ENCODE data around the gene C10orf67.

The C10orf67 gene

GRCh38 chr10:23338886-23339285 lies 5.7 kb downstream of the C10orf67 start:
- Histone ChIP-seq H3K9ac (ENCODE audit: low read length) (no peak overlapping the region), H3K27ac (ENCODE audit: low read length) (no peak overlapping the region), H3K4me1 (ENCODE audit: control insufficient read depth, low read depth, low read length) (peaks cover 11% of the 10 kb centered on the region), H3K9me3 (ENCODE audit: control insufficient read depth, low read depth, low read length) (no peaks in the 10 kb centered on the region), H3K27me3 (ENCODE audit: control insufficient read depth, insufficient read depth, low read length) (peaks cover 18% of the 10 kb centered on the region), H3K4me3 (ENCODE audit: low read length) (no peak overlapping the region), H3K36me3 (ENCODE audit: control insufficient read depth, low read depth, low read length) (no peaks in the 10 kb centered on the region)

GRCh38 chr10:23338155-23338828 lies 6.3 kb downstream of the C10orf67 start:
- H3K4me3 ChIP-seq (ENCODE audit: low read length), result no peak overlapping the region
- no peak overlapping the region for H3K27ac ChIP-seq (ENCODE audit: low read length)
- H3K36me3 ChIP-seq (ENCODE audit: control insufficient read depth, low read depth, low read length), result no peaks in the 10 kb centered on the region
- H3K9ac ChIP-seq (ENCODE audit: low read length), result no peak overlapping the region
- peaks cover 8% of the 10 kb centered on the region for H3K4me1 ChIP-seq (ENCODE audit: control insufficient read depth, low read depth, low read length)
- peaks cover 13% of the 10 kb centered on the region for H3K27me3 ChIP-seq (ENCODE audit: control insufficient read depth, insufficient read depth, low read length)
- no peaks in the 10 kb centered on the region for H3K9me3 ChIP-seq (ENCODE audit: control insufficient read depth, low read depth, low read length)

GRCh38 chr10:23337616-23338015 lies 7.0 kb downstream of the C10orf67 start:
- H3K4me3 ChIP-seq (ENCODE audit: low read length), result no peak overlapping the region
- H3K27me3 ChIP-seq (ENCODE audit: control insufficient read depth, insufficient read depth, low read length), result peaks cover 6% of the 10 kb centered on the region
- H3K27ac ChIP-seq (ENCODE audit: low read length), result no peak overlapping the region
- H3K36me3 ChIP-seq (ENCODE audit: control insufficient read depth, low read depth, low read length), result no peaks in the 10 kb centered on the region
- no peaks in the 10 kb centered on the region for H3K9me3 ChIP-seq (ENCODE audit: control insufficient read depth, low read depth, low read length)
- H3K9ac ChIP-seq (ENCODE audit: low read length), result no peak overlapping the region
- peaks cover under 1% of the 10 kb centered on the region for H3K4me1 ChIP-seq (ENCODE audit: control insufficient read depth, low read depth, low read length)

- no peak overlapping the region for H3K9ac ChIP-seq (ENCODE audit: low read length)
- H3K36me3 ChIP-seq (ENCODE audit: control insufficient read depth, low read depth, low read length), result no peaks in the 10 kb centered on the region
- H3K9me3 ChIP-seq (ENCODE audit: control insufficient read depth, low read depth, low read length), result no peaks in the 10 kb centered on the region
- no peak overlapping the region for H3K27ac ChIP-seq (ENCODE audit: low read length)
- H3K4me3 ChIP-seq (ENCODE audit: low read length), result no peak overlapping the region
- no peaks in the 10 kb centered on the region for H3K27me3 ChIP-seq (ENCODE audit: control insufficient read depth, insufficient read depth, low read length)
- no peaks in the 10 kb centered on the region for H3K4me1 ChIP-seq (ENCODE audit: control insufficient read depth, low read depth, low read length)
Measured at GRCh38 chr10:23331567-23332301, 12.9 kb downstream of the C10orf67 start.

GRCh38 chr10:23330948-23331347 lies 13.6 kb downstream of the C10orf67 start:
- H3K9ac ChIP-seq (ENCODE audit: low read length), result no peak overlapping the region
- no peaks in the 10 kb centered on the region for H3K4me1 ChIP-seq (ENCODE audit: control insufficient read depth, low read depth, low read length)
- no peak overlapping the region for H3K27ac ChIP-seq (ENCODE audit: low read length)
- no peak overlapping the region for H3K4me3 ChIP-seq (ENCODE audit: low read length)
- H3K9me3 ChIP-seq (ENCODE audit: control insufficient read depth, low read depth, low read length), result no peaks in the 10 kb centered on the region
- no peaks in the 10 kb centered on the region for H3K36me3 ChIP-seq (ENCODE audit: control insufficient read depth, low read depth, low read length)
- H3K27me3 ChIP-seq (ENCODE audit: control insufficient read depth, insufficient read depth, low read length), result no peaks in the 10 kb centered on the region

GRCh38 chr10:23326544-23327307 lies 17.9 kb downstream of the C10orf67 start:
- Histone ChIP-seq H3K36me3 (ENCODE audit: control insufficient read depth, low read depth, low read length) (no peaks in the 10 kb centered on the region), H3K4me3 (ENCODE audit: low read length) (no peak overlapping the region), H3K27ac (ENCODE audit: low read length) (no peak overlapping the region), H3K27me3 (ENCODE audit: control insufficient read depth, insufficient read depth, low read length) (no peaks in the 10 kb centered on the region), H3K9me3 (ENCODE audit: control insufficient read depth, low read depth, low read length) (no peaks in the 10 kb centered on the region), H3K9ac (ENCODE audit: low read length) (no peak overlapping the region), H3K4me1 (ENCODE audit: control insufficient read depth, low read depth, low read length) (no peaks in the 10 kb centered on the region)

- Histone ChIP-seq H3K27me3 (ENCODE audit: control insufficient read depth, insufficient read depth, low read length) (no peaks in the 10 kb centered on the region), H3K9ac (ENCODE audit: low read length) (no peak overlapping the region), H3K36me3 (ENCODE audit: control insufficient read depth, low read depth, low read length) (no peaks in the 10 kb centered on the region), H3K4me3 (ENCODE audit: low read length) (no peak overlapping the region), H3K4me1 (ENCODE audit: control insufficient read depth, low read depth, low read length) (no peaks in the 10 kb centered on the region), H3K9me3 (ENCODE audit: control insufficient read depth, low read depth, low read length) (no peaks in the 10 kb centered on the region), H3K27ac (ENCODE audit: low read length) (no peak overlapping the region)
Measured at GRCh38 chr10:23325132-23325531, 19.5 kb downstream of the C10orf67 start.

- H3K27ac ChIP-seq (ENCODE audit: low read length), result no peak overlapping the region
- H3K4me1 ChIP-seq (ENCODE audit: control insufficient read depth, low read depth, low read length), result no peaks in the 10 kb centered on the region
- H3K27me3 ChIP-seq (ENCODE audit: control insufficient read depth, insufficient read depth, low read length), result no peaks in the 10 kb centered on the region
- no peaks in the 10 kb centered on the region for H3K9me3 ChIP-seq (ENCODE audit: control insufficient read depth, low read depth, low read length)
- H3K4me3 ChIP-seq (ENCODE audit: low read length), result no peak overlapping the region
- no peaks in the 10 kb centered on the region for H3K36me3 ChIP-seq (ENCODE audit: control insufficient read depth, low read depth, low read length)
- no peak overlapping the region for H3K9ac ChIP-seq (ENCODE audit: low read length)
Measured at GRCh38 chr10:23324351-23324750, 20.2 kb downstream of the C10orf67 start.

GRCh38 chr10:23322082-23322481 lies 22.5 kb downstream of the C10orf67 start:
- H3K4me3 ChIP-seq (ENCODE audit: low read length), result no peak overlapping the region
- H3K27ac ChIP-seq (ENCODE audit: low read length), result no peak overlapping the region
- H3K9me3 ChIP-seq (ENCODE audit: control insufficient read depth, low read depth, low read length), result no peaks in the 10 kb centered on the region
- no peaks in the 10 kb centered on the region for H3K27me3 ChIP-seq (ENCODE audit: control insufficient read depth, insufficient read depth, low read length)
- no peaks in the 10 kb centered on the region for H3K36me3 ChIP-seq (ENCODE audit: control insufficient read depth, low read depth, low read length)
- no peaks in the 10 kb centered on the region for H3K4me1 ChIP-seq (ENCODE audit: control insufficient read depth, low read depth, low read length)
- H3K9ac ChIP-seq (ENCODE audit: low read length), result no peak overlapping the region

GRCh38 chr10:23319835-23320234 lies 24.8 kb downstream of the C10orf67 start:
- Histone ChIP-seq H3K4me3 (ENCODE audit: low read length) (no peak overlapping the region), H3K4me1 (ENCODE audit: control insufficient read depth, low read depth, low read length) (no peaks in the 10 kb centered on the region), H3K27me3 (ENCODE audit: control insufficient read depth, insufficient read depth, low read length) (no peaks in the 10 kb centered on the region), H3K27ac (ENCODE audit: low read length) (no peak overlapping the region), H3K9me3 (ENCODE audit: control insufficient read depth, low read depth, low read length) (no peaks in the 10 kb centered on the region), H3K9ac (ENCODE audit: low read length) (no peak overlapping the region), H3K36me3 (ENCODE audit: control insufficient read depth, low read depth, low read length) (no peaks in the 10 kb centered on the region)

- H3K4me1 ChIP-seq (ENCODE audit: control insufficient read depth, low read depth, low read length), result no peaks in the 10 kb centered on the region
- H3K27ac ChIP-seq (ENCODE audit: low read length), result no peak overlapping the region
- no peak overlapping the region for H3K4me3 ChIP-seq (ENCODE audit: low read length)
- H3K9ac ChIP-seq (ENCODE audit: low read length), result no peak overlapping the region
- H3K27me3 ChIP-seq (ENCODE audit: control insufficient read depth, insufficient read depth, low read length), result no peaks in the 10 kb centered on the region
- no peaks in the 10 kb centered on the region for H3K9me3 ChIP-seq (ENCODE audit: control insufficient read depth, low read depth, low read length)
- H3K36me3 ChIP-seq (ENCODE audit: control insufficient read depth, low read depth, low read length), result no peaks in the 10 kb centered on the region
Measured at GRCh38 chr10:23318359-23318758, 26.2 kb downstream of the C10orf67 start.
